GM19238 (cell line): Measurements from ENCODE around the gene RPL22L1.
"Not testable (repeated sequence)": the region's sequence is repeated elsewhere in the genome, so short reads cannot be mapped to it uniquely, and the experiment has no call there.

ENCODE experiments used
- DNase-seq: peaks from one replicate; pipeline ENCODE4 v3.0.0; 2011; ENCODE audit warnings: low spot score; ENCODE audit not compliant: insufficient read length

Gene RPL22L1

DNA sequence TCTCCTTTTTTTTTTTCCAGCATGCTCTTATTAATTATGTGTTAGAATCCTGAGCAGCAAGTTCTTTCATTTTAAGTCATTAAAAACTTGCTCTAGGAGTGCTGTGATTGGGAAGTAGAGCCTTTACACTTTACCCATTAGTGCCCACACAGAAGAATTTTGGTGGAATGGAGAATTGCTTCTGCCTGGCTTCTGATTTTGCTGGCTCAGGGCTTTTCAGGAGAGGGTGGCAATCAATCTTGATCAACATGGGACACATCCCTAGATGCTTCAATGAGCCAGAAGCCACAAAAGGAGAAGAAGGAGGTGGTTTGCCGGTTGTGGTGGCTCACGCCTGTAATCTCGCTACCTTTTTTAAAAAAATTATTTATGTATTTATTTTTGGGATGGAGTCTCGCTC, 39.4 kb downstream of the RPL22L1 start:
- DNase-seq: no peak

DNA sequence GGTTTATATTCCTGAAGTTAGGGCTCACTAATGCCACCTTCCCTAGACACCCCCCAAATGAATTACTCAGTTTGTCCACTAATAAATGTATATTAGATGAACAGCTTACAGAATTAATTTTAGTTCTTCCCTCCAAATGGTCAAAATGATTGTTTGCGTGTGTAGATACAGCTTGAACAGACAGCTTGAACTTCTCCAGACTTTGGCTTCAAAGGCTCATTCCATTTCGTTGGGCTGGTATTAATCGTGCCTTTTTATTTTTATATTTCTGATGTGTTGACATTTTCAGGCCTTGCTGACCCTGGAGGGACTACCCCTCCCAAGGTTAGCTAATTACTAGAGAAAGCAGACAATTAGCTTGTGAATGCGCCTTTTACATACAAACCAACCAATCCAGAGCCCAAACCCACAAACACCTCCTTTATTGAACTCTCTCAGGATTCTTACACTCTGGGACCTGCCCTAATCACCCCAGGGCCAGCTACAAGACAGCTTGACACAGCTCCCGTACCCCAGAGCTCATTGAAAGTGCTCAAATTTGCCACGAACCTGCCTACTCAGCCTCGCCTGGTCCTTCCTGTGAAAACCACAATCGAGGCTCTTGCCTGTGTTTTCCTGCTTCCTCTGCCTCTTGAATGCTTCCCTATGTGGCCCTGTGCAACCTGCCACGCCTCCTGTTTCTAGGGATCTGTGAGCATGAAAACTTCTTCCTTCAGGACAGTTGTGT, 40.3 kb downstream of the RPL22L1 start:
- no peak for DNase-seq

DNA sequence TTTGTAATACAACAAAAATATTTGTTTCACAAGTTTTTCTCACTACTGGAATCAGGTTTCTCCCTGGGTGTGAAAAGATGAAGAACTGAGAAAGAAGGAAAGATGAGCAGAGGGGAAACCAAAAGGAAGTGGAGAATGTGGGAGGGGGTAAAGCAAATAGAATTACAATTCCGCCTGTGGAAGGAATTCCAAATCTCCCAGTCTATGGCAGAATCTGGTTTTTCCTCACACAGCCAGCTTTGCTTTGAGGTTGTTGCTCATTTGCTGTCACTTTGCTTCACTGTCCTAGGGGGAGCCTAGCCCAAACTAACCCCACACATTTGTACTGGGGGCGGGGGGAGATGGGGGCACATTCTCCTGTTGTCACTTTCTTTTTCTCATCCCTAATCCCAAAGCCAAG, 43.9 kb downstream of the RPL22L1 start:
- no peak for DNase-seq

DNA sequence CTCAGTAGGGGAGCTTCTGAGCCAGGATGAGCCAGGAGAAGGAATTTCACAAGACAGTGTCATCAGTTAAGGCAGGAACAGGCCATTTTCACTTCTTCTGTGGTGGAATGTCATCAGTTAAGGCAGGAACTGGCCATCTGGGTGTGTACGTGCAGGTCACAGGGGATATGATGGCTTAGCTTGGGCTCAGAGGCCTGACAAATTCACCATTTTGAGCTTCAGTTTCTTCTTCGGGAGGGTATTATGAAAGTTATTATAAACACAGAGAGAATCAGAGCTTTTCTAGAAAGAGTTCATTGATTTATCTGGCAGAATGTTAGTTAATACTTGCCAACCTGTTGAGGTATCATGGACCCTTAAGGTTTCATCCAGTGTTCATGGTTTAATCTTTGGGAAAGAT, 46.4 kb downstream of the RPL22L1 start:
- DNase-seq: not testable (repeated sequence)

DNA sequence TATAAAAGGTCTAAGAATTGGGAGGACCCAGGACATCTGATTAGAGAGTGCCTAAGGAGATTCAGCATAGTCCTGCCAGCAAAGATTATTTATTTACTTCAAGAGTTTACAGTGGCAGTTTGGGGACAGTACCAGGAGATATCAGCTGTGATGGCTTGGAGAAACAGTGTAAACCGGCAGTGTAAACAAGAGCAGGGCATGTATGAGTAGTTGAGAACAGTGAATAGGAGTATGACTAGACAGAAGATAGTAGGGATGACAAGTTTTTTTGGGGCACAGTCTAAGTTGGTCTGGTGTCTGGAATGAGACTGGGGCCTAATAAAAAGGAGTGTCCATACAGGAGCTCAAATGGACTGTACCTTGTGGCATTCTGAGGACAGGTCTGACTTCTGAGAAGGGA, 51.7 kb downstream of the RPL22L1 start:
- DNase-seq: not testable (repeated sequence)

DNA sequence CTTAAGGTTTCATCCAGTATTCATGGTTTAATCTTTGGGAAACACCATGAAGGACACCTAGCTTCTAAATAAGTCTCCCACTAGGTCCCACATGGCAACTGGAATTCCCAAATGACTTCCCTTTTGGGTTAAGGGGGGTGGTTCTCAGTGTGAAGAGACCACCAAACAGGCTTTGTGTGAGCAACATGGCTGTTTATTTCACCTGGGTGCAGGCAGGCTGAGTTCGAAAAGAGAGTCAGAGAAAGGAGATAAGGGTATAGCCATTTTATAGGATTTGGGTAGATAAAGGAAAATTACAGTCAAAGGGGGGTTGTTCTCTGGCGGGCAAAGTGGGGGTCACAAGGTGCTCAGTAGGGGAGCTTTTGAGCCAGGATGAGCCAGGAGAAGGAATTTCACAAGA, 52.5 kb downstream of the RPL22L1 start:
- not testable (repeated sequence) for DNase-seq

DNA sequence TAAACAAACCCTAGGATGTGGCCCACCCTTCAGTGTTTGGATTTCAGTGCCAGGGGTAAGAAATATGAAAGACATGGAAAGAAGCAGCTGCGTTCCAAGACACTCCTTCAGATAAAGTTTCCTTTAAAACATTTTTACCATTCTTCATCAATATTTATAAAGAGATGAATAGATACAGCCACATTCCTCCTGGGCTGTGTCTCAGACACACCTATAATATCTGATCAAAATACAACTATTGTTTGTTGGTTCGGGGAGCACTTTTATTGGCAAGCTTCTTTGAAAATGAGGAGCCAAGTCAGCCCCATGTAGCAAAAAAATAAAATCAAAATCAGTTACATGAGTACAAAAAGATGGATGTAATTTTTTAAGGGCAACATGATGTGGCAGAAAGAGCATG, 53.2 kb downstream of the RPL22L1 start:
- no peak for DNase-seq

DNA sequence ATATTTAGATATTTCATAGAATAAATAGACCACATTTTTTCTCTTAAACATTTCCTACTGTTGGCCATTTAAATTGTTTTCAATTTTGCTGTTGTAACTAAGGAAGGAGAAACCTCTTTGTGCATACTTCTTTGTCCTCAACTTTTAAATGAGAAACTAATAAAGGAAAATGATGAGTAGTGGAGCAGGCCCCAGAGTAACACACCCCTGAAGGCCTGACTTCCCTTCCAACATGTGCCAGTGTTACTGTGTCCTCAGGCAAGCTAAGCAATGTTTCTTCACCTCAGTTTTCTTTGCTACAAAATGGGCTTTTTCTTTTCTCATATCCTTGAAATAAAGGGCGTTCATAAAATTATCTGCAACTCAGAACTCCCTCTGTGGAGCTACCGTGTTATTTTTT, 53.7 kb downstream of the RPL22L1 start:
- no peak for DNase-seq

DNA sequence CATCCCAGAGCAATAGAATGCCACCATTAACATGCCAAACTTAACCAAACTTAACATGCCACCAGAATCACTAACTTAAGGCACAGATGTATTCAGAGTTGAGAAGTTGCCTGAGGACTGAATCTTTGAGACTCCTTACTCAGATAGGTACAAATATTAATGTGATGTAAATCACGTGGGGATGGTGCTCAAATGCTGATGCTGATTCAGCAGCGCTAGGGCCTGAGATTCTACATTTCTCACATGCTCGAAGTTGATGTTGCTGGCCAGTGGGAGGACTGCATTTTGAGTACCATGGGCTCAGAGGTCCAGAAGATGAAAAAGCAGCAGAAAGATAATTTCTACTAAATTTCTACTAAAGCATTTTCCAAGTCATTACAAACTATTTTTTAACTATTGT, 54.1 kb downstream of the RPL22L1 start:
- no peak for DNase-seq

DNA sequence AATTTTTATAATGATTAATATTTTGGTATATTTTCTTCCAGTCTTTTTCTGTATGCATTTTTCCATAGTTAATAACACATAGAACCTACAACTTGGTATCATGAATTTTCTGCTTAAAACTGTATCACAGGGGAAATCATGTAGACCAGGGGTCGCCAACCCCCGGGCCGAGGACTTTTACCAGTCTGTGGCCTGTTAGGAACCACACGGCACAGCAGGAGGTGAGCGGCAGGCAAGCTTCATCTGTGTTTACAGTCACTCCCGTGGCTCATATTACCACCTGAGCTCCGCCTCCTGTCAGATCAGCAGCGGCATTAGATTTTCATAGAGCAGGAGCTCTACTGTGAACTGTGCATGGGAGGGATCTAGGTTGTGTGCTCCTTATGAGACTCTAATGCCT, 54.7 kb downstream of the RPL22L1 start:
- DNase-seq: no peak
